ENCODE results near the gene NCF2.

DNA sequence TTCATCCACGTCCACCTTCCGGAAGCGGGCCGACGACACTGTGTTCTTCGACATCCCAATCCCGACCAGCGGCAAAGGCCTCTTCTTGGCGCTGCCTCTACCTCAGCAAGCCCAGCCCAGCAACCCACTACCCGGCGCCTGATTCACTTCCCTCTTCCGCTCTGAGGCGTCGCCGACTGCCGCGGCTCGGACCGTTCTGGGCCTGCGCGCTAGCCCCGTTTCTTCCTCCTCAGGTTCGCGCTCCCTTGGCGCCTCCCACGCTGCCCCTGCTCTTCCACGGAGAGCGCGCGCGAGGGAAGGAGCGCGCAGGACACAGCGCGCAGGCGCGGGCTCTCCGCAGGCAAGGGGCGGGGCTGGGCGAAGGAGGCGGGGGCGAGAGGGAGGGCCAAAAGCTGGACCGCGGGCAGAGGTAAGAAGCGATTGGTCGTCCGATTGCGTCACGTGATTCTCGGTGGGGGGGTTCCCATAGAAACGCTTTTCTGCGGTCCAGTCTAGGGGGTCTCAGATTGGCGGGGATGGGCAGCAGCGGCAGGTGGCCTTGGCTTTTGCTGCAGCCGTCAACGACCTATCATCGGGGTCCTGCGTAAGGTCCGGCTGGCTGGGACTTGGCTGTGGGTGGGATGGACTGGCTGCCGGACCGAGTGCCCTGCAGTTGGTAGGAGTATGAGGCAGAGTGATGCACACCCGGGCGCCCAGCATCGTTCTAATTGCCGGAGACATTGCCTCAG lies 45.5 kb upstream of the NCF2 start, which contains the start of gene ARPC5:
- TF ChIP-seq, protein P1, sequence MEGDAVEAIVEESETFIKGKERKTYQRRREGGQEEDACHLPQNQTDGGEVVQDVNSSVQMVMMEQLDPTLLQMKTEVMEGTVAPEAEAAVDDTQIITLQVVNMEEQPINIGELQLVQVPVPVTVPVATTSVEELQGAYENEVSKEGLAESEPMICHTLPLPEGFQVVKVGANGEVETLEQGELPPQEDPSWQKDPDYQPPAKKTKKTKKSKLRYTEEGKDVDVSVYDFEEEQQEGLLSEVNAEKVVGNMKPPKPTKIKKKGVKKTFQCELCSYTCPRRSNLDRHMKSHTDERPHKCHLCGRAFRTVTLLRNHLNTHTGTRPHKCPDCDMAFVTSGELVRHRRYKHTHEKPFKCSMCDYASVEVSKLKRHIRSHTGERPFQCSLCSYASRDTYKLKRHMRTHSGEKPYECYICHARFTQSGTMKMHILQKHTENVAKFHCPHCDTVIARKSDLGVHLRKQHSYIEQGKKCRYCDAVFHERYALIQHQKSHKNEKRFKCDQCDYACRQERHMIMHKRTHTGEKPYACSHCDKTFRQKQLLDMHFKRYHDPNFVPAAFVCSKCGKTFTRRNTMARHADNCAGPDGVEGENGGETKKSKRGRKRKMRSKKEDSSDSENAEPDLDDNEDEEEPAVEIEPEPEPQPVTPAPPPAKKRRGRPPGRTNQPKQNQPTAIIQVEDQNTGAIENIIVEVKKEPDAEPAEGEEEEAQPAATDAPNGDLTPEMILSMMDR (IDR thresholded peaks at IDR 0.05; ENCODE audit: low read depth, low read length, missing input control) = no peak
- peak in 1 of 2 donors; percentile 20 for TF ChIP-seq RAD21 (IDR thresholded peaks at IDR 0.05)
- peak; percentile 74 for TF ChIP-seq TAF1 (conservative IDR thresholded peaks at IDR 0.05)
- TF ChIP-seq, protein P2, sequence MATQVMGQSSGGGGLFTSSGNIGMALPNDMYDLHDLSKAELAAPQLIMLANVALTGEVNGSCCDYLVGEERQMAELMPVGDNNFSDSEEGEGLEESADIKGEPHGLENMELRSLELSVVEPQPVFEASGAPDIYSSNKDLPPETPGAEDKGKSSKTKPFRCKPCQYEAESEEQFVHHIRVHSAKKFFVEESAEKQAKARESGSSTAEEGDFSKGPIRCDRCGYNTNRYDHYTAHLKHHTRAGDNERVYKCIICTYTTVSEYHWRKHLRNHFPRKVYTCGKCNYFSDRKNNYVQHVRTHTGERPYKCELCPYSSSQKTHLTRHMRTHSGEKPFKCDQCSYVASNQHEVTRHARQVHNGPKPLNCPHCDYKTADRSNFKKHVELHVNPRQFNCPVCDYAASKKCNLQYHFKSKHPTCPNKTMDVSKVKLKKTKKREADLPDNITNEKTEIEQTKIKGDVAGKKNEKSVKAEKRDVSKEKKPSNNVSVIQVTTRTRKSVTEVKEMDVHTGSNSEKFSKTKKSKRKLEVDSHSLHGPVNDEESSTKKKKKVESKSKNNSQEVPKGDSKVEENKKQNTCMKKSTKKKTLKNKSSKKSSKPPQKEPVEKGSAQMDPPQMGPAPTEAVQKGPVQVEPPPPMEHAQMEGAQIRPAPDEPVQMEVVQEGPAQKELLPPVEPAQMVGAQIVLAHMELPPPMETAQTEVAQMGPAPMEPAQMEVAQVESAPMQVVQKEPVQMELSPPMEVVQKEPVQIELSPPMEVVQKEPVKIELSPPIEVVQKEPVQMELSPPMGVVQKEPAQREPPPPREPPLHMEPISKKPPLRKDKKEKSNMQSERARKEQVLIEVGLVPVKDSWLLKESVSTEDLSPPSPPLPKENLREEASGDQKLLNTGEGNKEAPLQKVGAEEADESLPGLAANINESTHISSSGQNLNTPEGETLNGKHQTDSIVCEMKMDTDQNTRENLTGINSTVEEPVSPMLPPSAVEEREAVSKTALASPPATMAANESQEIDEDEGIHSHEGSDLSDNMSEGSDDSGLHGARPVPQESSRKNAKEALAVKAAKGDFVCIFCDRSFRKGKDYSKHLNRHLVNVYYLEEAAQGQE (IDR thresholded peaks at IDR 0.05) = peak; percentile 91
- TF ChIP-seq GABPA (IDR thresholded peaks at IDR 0.05 in 1 of 2, conservative IDR thresholded peaks at IDR 0.05 in 1 of 2) = peak; percentile 41 to 80
- TF ChIP-seq, protein P3, sequence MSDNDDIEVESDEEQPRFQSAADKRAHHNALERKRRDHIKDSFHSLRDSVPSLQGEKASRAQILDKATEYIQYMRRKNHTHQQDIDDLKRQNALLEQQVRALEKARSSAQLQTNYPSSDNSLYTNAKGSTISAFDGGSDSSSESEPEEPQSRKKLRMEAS (IDR thresholded peaks at IDR 0.05) = peak; percentile 74
- TF ChIP-seq EGR1 (IDR thresholded peaks at IDR 0.05; ENCODE audit: low read depth in 2 of 2) = peak; percentile 86 to 96
- peak; percentile 60 for TF ChIP-seq FOXA1 (IDR thresholded peaks at IDR 0.05)
- TF ChIP-seq, protein P4, sequence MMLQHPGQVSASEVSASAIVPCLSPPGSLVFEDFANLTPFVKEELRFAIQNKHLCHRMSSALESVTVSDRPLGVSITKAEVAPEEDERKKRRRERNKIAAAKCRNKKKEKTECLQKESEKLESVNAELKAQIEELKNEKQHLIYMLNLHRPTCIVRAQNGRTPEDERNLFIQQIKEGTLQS (IDR thresholded peaks at IDR 0.05) = no peak
